ENCODE data around the gene GJA4.

The GJA4 gene

GRCh38 chr1:34842073-34842472 is 49.3 kb downstream of the GJA4 start:
- no peak for DNase-seq

- DNase-seq = no peak
These were observed 50.2 kb downstream of the GJA4 start for GRCh38 chr1:34842952-34843371.

- DNase-seq = no peak
These were observed 50.8 kb downstream of the GJA4 start for GRCh38 chr1:34843392-34844251.

GRCh38 chr1:34844252-34844634 is 51.4 kb downstream of the GJA4 start:
- no peak for DNase-seq

Data from GDM1 (cell line).